ENCODE results near the gene GLI1.
"Not testable (repeated sequence)": the region's sequence is repeated elsewhere in the genome, so short reads cannot be mapped to it uniquely, and the experiment has no call there.

Gene GLI1

DNA sequence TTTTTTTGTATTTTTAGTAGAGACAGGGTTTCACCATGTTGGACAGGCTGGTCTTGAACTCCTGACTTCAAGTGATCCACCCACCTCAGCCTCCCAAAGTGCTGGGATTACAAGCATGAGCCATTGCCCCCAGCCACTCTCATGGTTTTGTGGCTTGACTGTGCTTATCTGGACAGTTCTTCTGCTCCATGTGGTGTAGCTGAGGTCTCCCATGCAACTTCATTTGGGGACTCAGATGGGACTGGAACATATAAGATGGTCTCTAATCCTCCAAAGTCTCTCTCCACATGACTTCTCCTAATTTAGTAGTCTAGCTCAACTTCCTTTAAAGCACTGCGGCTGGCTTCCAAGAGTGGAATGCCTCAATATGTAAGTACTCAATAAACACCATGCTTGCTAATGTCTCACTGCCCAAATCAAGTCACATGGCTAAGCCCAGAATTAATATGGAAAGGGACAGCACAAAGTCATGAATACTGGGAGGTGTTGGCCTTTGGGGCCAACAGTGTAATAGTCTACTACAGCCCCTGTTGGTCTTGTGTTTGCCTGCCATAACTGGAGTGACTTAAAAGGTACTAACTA, 17.6 kb upstream of the GLI1 start:
- DNase-seq, result no peak

DNA sequence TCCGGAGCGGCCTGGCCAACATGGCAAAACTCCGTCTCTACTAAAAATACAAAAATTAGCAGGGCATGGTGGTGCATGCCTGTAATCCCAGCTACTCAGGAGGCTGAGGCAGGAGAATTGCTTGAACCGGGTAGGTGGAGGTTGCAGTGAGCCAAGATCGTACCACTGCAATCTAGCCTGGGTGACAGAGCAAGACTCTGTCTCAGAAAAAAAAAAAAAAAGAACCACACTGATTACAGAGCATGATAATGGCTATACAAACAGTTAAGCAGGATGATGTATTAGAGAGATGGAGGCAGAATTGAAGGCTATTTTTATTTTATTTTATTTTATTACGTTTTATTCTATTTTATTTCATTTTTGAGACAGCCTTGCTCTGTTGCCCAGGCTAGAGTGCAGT, 15.2 kb upstream of the GLI1 start:
- not testable (repeated sequence) for DNase-seq

DNA sequence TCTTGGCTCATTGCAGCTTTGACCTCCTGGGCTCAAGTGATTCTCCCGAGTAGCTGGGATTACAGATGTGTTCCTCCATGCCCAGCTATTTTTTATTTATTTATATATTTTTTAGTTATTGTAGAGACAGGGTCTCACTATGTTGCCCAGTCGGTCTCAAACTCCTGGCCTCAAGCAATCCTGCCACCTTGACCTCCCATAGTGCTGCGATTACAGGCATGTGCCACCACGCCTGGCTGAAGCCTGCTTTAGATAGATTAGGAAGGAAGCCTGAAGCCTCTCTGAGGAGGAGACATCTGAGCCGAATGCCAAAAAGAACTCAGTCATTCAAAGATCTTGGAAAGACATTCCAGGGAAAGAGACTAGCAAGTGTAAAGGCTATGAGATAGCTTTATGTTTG, 14.8 kb upstream of the GLI1 start:
- DNase-seq, result no peak

DNA sequence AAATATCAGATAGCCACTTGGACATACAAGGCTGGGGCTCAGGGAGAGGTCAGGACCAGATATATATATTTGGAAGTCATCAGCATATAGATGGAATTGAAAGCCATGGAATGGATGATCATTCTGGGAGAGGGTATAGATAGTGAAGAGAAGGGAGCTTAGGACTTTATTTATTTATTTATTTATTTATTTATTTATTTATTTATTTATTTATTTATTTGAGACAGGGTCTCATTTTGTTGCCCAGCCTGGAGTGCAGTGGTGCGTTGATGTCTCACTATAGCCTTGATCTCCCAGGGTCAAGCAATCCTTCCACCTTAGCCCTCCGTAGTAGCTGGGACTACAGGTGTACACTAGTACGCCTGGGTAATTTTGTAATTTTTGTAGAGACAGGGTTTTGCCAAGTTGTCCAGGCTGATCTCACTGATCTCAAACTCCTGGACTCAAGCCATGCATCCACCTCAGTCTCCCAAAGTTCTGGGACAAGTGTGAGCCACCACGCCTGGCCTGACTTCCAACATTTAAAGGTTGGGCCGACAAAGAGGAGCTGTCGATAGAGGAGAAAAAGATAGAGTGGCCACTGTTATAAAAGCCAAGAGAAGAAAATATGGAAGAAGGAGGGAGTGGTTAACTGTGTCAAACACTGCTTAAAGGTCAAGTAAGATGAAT, 13.2 kb upstream of the GLI1 start:
- DNase-seq, result no peak

DNA sequence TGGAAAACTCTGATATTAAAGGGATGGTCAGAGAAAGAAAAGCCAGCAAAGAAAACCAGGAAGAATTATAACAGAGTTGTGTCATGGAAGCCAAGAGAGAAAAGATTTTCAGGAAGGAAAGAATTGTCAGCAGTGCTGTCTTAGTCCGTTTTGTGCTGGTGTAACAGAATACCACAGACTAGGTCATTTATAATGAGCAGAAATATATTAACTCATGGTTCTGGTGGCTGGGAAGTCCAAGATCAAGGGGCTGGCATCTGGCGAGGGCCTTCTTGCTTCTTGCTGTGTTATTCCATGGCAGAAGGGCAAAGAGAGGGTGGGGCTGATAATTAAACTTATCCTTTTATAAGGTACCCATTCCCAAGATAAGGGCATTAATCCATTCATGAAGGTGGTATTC, 10.9 kb upstream of the GLI1 start:
- no peak for DNase-seq

DNA sequence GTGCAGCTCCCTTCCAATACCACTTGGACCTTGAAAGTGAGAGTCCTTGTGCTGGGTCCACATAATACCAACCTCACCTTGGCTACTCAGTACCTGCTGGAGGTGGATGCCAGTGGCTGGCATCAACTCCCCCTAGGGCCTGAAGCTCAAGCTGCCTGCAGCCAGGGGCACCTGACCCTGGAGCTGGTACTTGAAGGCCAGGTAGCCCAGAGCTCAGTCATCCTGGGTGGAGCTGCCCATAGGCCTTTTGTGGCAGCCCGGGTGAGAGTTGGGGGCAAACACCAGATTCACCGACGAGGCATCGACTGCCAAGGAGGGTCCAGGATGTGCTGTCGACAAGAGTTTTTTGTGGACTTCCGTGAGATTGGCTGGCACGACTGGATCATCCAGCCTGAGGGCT, 10.2 kb upstream of the GLI1 start:
- DNase-seq, result no peak

DNA sequence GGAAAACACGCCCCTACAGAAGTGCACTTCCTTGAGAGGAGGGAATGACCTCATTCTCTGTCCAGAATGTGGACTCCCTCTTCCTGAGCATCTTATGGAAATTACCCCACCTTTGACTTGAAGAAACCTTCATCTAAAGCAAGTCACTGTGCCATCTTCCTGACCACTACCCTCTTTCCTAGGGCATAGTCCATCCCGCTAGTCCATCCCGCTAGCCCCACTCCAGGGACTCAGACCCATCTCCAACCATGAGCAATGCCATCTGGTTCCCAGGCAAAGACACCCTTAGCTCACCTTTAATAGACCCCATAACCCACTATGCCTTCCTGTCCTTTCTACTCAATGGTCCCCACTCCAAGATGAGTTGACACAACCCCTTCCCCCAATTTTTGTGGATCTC, 9.5 kb upstream of the GLI1 start:
- no peak for DNase-seq

DNA sequence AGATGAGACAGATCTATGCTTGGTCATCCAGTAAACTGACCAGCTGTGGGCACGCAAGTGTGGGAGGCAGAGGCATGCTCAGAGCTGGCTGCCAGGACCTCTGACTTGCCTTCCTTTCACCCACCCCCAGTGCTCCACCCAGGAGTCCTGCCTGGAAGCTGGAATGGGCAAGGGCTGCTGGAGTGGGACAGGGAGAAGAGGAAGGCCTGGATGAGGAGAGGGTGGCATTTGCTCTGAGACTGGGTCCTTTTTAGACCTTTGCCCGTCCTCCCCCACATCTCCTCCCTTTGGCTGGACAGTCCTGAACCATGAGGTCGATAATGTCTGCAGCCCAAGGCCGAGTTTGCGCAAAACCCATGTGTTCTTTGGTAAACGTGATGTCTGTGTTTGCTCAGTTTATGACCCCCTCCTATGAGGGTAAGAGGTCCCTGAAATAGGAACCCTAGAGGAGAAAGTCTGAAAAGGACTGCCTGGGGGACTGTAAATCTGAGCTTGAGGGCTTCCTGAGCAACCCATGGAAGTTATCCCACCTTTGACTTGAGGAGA, 8.3 kb upstream of the GLI1 start:
- no peak for DNase-seq

DNA sequence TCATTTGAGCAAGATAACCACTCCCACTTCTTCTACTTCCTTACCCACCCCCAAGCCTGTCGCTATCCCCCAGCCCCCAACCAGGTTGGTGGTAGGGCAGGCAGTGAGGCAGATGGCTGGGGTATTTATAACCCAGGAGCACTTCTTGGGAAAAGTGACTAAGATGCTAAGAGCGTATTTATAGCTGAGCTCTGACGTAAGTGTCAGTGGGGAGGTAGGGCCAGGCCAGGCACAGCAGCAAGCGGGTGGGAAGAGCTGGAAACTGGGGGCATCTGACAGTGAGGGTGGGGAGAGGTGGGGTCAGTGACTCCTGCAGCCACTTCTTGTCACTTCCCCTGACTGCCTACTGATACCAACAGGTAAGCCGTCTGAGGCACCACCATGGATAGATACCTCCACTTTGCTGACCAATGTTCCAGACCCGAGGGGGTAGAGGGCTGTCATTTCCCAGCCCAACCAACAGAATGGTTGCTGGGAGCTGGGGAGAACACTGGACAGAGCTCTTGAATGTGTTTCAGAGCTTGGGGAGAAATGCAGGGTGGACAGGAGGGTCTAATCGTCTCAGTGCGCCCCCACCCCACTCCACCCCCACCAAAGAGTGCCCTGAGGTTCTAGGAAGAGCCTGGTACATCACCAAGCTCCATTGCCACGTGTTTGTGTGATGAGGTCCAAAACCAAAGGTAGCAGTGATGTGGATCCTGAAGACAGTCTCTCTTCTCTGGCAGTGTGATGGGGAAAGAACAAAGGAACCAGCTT, 7.2 kb upstream of the GLI1 start:
- DNase-seq, result no peak

DNA sequence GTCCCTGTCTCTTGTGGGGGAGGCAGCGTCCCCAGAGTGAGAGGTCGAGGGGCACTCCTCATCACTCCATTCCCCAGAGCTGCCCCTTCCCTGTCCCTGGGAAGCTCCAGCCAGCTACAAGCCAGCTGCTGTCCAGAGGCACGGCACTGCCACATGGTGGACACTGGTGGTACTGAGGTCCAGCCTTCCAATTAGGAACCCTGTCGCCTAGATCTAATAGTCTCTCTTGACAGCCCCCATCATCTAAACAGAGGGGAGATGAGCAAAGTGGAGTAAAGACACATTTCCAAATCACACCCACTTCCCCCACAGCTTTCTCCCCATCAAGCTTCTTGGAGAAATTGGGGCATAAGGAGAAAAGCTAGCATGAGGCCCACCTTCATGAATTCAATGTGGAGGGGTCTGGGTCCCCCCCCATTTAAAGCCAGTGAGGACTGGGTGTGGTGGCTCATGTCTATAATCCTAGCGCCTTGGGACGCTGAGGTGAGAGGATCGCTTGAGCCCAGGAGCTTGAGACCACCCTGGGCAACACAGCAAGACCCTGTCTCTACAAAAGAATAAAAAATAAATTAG, 6.6 kb upstream of the GLI1 start:
- peak; percentile 52 for DNase-seq

DNA sequence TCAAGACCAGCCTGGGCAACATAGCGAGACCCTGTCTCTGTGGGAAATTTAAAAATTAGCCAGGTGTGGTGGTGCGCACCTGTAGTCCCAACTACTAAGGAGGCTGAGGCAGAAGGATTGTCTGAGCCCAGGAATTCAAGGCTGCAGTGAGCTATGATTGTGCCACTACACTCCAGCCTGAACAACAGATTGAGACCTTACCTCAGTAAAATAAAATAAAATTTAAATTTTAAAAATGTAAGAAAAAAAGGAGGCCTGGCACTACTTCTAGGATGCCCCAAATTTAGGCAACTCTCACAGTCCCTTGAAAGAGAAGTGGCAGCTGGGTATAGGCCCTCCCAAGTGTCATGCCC, 5.4 kb upstream of the GLI1 start:
- DNase-seq, result no peak

DNA sequence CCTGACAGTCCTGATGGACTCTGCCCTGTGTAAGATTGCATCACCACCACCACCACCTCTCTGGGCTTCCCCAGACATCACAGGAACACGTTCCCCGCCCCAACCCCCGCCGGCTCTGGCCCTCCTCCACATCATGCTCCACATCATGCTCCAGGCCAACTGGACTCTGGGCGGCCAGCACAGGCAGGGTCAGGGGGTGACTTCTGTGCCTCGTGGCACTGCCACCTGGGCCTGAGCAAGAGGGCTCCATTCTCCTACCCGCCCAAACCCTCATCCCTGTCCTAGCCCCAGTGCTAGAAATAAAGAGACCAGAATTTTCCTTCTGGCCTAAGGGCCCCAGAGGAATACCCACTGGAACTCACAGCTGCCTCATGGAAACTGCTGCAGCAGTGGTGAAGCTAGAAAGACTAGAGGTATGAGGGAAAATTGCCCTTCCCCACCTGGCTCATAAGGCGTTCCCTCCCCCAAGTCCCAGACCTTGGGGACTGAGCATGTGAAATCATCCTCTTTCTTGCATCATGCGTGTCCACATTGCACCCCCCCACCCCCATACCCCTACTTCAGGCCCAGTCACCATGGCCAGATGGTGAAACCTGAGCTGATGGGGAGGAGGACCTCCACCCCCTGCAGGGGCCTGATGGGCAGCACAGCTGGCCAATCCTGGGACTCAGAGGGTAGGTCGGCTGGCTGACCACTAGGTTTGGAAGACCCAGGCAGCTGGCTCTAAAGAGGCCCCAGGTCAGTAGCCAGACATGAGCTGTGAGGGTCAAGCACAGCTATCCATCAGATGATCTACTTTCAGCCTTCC, 4.8 kb upstream of the GLI1 start, which contains the start of gene INHBE:
Gene INHBE (plus strand): TSS at position 742 of the 808 bp plus-strand sequence. CDS start 230 bp downstream, outside the sequence.
- DNase-seq, result peak; percentile 73

DNA sequence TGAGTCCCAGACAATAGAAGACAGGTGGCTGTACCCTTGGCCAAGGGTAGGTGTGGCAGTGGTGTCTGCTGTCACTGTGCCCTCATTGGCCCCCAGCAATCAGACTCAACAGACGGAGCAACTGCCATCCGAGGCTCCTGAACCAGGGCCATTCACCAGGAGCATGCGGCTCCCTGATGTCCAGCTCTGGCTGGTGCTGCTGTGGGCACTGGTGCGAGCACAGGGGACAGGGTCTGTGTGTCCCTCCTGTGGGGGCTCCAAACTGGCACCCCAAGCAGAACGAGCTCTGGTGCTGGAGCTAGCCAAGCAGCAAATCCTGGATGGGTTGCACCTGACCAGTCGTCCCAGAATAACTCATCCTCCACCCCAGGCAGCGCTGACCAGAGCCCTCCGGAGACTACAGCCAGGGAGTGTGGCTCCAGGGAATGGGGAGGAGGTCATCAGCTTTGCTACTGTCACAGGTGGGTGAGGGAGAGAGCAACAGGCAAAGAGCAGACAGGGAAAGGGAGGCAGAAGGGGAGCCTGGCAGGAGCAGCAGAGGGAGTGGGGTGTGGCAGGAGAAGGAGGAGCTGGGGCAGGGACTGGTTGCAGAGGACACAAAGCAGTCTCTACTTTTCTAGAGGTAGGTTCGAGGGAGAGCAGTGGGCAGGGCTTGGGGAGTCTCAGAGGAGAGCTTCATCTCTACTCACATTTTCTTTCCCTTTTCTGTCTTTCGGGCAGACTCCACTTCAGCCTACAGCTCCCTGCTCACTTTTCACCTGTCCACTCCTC, 4.0 kb upstream of the GLI1 start:
- no peak for DNase-seq

DNA sequence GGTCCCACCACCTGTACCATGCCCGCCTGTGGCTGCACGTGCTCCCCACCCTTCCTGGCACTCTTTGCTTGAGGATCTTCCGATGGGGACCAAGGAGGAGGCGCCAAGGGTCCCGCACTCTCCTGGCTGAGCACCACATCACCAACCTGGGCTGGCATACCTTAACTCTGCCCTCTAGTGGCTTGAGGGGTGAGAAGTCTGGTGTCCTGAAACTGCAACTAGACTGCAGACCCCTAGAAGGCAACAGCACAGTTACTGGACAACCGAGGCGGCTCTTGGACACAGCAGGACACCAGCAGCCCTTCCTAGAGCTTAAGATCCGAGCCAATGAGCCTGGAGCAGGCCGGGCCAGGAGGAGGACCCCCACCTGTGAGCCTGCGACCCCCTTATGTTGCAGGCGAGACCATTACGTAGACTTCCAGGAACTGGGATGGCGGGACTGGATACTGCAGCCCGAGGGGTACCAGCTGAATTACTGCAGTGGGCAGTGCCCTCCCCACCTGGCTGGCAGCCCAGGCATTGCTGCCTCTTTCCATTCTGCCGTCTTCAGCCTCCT, 3.4 kb upstream of the GLI1 start:
- DNase-seq, result no peak

DNA sequence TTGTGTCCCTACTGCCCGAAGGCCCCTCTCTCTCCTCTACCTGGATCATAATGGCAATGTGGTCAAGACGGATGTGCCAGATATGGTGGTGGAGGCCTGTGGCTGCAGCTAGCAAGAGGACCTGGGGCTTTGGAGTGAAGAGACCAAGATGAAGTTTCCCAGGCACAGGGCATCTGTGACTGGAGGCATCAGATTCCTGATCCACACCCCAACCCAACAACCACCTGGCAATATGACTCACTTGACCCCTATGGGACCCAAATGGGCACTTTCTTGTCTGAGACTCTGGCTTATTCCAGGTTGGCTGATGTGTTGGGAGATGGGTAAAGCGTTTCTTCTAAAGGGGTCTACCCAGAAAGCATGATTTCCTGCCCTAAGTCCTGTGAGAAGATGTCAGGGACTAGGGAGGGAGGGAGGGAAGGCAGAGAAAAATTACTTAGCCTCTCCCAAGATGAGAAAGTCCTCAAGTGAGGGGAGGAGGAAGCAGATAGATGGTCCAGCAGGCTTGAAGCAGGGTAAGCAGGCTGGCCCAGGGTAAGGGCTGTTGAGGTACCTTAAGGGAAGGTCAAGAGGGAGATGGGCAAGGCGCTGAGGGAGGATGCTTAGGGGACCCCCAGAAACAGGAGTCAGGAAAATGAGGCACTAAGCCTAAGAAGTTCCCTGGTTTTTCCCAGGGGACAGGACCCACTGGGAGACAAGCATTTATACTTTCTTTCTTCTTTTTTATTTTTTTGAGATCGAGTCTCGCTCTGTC, 2.7 kb upstream of the GLI1 start:
- no peak for DNase-seq

DNA sequence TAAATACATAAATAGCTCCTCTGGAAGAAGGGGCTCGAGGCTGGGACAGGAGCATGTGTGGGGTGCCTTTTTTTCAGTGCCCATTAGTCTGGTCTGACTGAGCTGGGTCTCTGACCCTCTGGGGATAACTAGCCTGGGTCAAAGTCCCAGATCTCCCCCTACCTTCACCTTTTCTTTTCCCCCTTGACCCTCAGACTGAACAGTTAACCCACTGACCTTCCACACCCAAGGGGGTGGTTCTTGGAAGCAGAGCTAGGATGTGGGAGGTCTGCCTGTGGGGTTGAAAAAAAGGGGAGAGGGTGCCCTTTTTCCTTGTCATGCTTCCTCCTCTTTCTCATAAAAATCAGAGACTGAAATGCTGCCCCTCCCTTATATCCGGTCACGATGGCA, 925 bp upstream of the GLI1 start:
- no peak for DNase-seq

DNA sequence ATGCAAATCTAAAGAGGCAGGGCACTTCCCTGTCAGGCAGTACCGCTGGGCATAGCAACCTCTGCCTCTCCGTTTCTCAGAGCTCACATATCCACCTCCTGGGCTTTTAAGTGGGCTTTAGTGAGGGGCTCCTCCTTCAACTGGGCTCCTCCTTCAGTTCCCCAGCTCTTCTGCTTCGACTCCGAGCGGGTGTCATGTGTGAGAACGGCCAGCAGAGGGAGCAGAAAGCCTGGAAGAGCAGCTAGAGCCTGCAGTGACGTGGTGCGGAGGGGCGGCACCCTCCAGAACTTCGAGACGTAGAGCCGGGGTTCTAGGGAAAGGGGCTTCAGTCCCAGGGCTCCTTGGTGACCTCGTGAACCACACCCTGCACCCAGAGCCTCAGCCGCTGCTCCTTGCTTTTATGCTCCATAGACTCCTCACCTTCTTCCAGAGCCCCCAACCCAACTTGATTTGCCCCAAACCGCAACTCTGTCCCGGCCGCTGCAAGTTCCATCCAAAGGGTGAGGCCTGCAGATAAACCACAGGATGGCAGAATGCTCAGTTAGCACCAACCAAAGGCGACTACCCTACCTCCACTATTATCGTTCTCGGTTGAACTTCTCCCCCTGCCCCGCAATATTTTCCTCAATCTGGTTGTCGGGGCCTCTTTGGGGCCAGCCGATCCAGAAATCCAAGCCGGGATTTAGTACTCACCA, 383 bp upstream of the GLI1 start:
- peak; percentile 79 for DNase-seq

DNA sequence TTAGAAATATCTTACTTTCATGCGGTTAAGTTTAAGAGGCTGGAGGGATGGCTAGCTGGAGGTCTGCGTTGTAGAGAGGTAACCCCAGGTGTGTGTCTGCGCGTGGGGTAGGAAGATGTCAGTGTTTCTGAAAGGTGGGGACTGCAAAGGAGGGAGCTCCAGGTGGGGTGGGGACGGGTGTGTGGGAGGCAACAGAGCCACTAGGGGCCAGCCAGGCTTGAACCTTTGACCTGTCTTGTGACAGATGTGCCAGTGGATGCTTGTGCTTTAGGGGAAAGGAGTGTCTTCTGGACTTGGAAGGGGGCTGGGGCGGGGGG, 841 bp downstream of the GLI1 start:
- DNase-seq, result no peak

DNA sequence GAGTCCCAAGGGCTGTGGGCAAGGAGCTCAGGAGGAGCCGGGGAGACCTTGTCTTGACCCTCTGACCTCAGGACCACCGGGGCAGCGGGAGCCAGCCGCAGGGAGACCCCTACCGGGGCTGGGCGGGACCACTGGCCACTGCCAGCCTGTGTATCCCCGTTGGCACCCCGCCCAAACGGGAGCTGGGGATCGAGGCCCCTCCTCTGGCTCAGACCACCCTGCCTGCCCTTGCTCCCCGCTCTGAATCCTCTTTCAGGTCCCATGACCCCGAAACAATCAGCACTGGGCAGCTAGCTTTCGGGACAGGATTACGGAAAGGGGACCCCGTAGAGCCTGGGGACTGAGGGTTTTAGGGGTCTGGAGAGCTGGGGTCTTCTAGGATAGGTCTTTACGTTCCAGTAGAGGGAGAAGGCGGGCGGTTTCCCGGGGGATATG, 1.3 kb downstream of the GLI1 start:
- no peak for DNase-seq

DNA sequence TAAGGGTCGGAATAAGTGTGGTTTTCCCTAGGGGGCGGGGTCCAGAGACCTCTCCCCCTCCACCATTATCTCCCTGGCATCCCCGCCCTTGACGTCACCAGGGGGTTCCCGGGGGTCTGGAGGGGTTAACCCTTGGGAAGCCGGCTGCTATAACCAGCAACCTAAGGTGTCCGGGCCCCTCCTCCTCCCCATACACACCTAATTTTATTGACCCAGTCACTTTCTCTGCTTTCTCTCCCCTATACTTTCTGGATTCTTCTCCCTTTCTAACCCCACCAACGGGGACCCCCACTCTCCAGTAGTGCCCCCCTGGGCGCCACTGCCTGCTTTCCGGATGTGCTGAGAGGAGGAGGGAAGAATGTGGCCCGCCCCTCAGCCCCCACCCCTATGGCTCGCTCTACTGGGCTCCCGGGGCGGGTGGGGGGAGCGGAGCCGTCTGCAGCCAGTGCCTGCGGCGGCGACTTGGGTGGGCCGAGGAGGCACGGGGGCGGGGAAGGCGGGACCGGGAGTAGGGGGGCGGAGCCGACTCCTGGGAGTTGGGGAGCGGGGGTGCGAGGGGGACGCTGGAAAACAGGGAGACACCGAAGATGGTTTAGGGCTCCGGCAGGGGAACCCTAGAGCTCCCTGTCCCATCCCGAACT, 1.8 kb downstream of the GLI1 start:
- no peak for DNase-seq

Data from SHP77 treated with DMSO at 0.1 percent for 48 hours (cell line).